Lung (tissue), 12 donors: Measurements from ENCODE around the gene SIGLEC1. TPM values are rescaled to one million over a fixed set of nuclear protein-coding genes. Genes with fewer than 3 reads are reported as not detected.
A peak's percentile ranks its signal among the peaks of the same experiment; 100 is the strongest.

Experiments
- ATAC-seq: fragments of 200-7000 bp; cut with Tn5 transposase; one replicate; pipeline ENCODE4 v1.9.1; 2020; ENCODE audit warnings: moderate number of reproducible peaks; ENCODE audit not compliant: insufficient read depth, low FRiP score
- DNase-seq, 3 donors: peaks; one replicate each; pipeline ENCODE4 v3.0.0-alpha.2; 2013 to 2017
- H3K27ac ChIP-seq, 2 donors: one replicate each; pipeline ENCODE4 v1.5.1; 2013; ENCODE audit warnings: mild to moderate bottlenecking in 2 of 2, moderate library complexity in 2 of 2, control low read depth in 1 of 2, inconsistent platforms in 1 of 2, low read depth in 1 of 2, low read length in 1 of 2
- H3K27me3 ChIP-seq, 3 donors: one replicate each; pipeline ENCODE4 v1.5.1; 2013; ENCODE audit warnings: low read length in 2 of 3; ENCODE audit not compliant: control insufficient read depth in 3 of 3, insufficient read depth in 3 of 3
- H3K36me3 ChIP-seq, 4 donors: one replicate each; pipeline ENCODE4 v1.5.1; 2013; ENCODE audit warnings: low read length in 4 of 4, mild to moderate bottlenecking in 1 of 4, moderate library complexity in 1 of 4; ENCODE audit not compliant: control insufficient read depth in 4 of 4, insufficient read depth in 4 of 4
- H3K4me1 ChIP-seq, 5 donors: one replicate each; pipeline ENCODE4 v1.5.1; 2013; ENCODE audit warnings: low read length in 5 of 5, mild to moderate bottlenecking in 2 of 5, moderate library complexity in 1 of 5; ENCODE audit not compliant: control insufficient read depth in 5 of 5, insufficient read depth in 5 of 5
- H3K4me3 ChIP-seq: one replicate; pipeline ENCODE4 v1.5.1; 2013; ENCODE audit warnings: mild to moderate bottlenecking, control low read depth, moderate library complexity
- H3K9ac ChIP-seq, 2 donors: one replicate each; pipeline ENCODE4 v1.5.1; 2013; ENCODE audit warnings: low read length in 2 of 2, control low read depth in 1 of 2; ENCODE audit not compliant: insufficient read depth in 1 of 2
- H3K9me3 ChIP-seq, 4 donors: one replicate each; pipeline ENCODE4 v1.5.1; 2013; ENCODE audit warnings: low read length in 3 of 4, mild to moderate bottlenecking in 1 of 4, moderate library complexity in 1 of 4; ENCODE audit not compliant: control insufficient read depth in 4 of 4, insufficient read depth in 3 of 4
- CTCF ChIP-seq: IDR thresholded peaks from 2 replicates; pipeline ENCODE4 v1.5.1; 2012; ENCODE audit warnings: mild to moderate bottlenecking; ENCODE audit errors: control extremely low read depth, extremely low read depth
- WGBS, 2 donors: extraction: QIAGEN DNeasy Blood & Tissue Kit; methylation state at CpG; one replicate each; pipeline ENCODE4 v1.1.7; 2013; 5-methylcytosine and 5-hydroxymethylcytosine counted together
- polyA plus RNA-seq, 2 donors: library from polyadenylated mRNA; stranded (reverse); fragments of 200-250 nt; gene quantifications; one replicate each; pipeline ENCODE4 v1.2.1, GENCODE V29; 2013
- total RNA-seq, 2 donors: library from RNA; depleted of rRNA in 1 of 2; stranded (reverse); fragments of >200 nt in 1 of 2; gene quantifications; one replicate each; pipeline ENCODE4 v1.2.1, GENCODE V29; 2014 to 2021
- donor health status: control.
- donor health status: control.
- donor health status: Bipolar disorder and iron deficiency.
- donor health status: healthy.
- donor health status: DM: yes; HTN: yes; CAD: no.

SIGLEC1 gene
- total and polyA plus RNA-seq, 4 donors, result 3.7 to 34.2 (median 18.7) TPM

GRCh38 chr20:3745686-3746173, 33.3 kb upstream of the SIGLEC1 start:
- Histone ChIP-seq H3K4me3 (no peak overlapping the region), H3K9ac (no peak overlapping the region), H3K9me3 (no peaks in the 10 kb centered on the region), H3K36me3 (peaks cover 0 to 11% (median 7%) of the 10 kb centered on the region in 4 donors), H3K27ac (no peak overlapping the region), H3K27me3 (peaks cover 0 to 15% (median 0%) of the 10 kb centered on the region in 3 donors), H3K4me1 (peaks cover 0 to 6% (median 0%) of the 10 kb centered on the region in 5 donors)
- DNase-seq, result no peak
- WGBS, 2 donors, result 75 to 77% methylated on average over 11 of the region's 11 CpGs
- ATAC-seq, result no peak
- TF ChIP-seq CTCF, result no peak

GRCh38 chr20:3744806-3745685, 32.6 kb upstream of the SIGLEC1 start:
- WGBS, 2 donors, result 41 to 44% methylated on average over 45 of the region's 45 CpGs
- TF ChIP-seq CTCF, result no peak
- Histone ChIP-seq H3K4me1 (peaks cover 0 to 12% (median 0%) of the 10 kb centered on the region in 5 donors), H3K36me3 (peaks cover 0 to 9% (median 5%) of the 10 kb centered on the region in 4 donors), H3K27ac (no peak overlapping the region), H3K9ac (no peak overlapping the region), H3K9me3 (no peaks in the 10 kb centered on the region), H3K4me3 (no peak overlapping the region), H3K27me3 (peaks cover 0 to 11% (median 0%) of the 10 kb centered on the region in 3 donors)
- ATAC-seq (peak; percentile 83), DNase-seq (peak in 1 of 3 donors; percentile 61)

GRCh38 chr20:3744037-3744436, 31.6 kb upstream of the SIGLEC1 start:
- 88% methylated on average over 1 of the region's 1 CpG for WGBS, 2 donors
- no peak for DNase-seq
- no peak overlapping the region for H3K27ac ChIP-seq

More at GRCh38 chr20:3744037-3744436, 31.6 kb upstream of the SIGLEC1 start:
- H3K27me3 ChIP-seq, result peaks cover 0 to 8% (median 0%) of the 10 kb centered on the region in 3 donors
- H3K4me3 ChIP-seq, result no peak overlapping the region
- no peaks in the 10 kb centered on the region for H3K9me3 ChIP-seq
- ATAC-seq, result no peak
- peaks cover 0 to 9% (median 6%) of the 10 kb centered on the region in 4 donors for H3K36me3 ChIP-seq
- H3K4me1 ChIP-seq, result peaks cover 0 to 12% (median 2%) of the 10 kb centered on the region in 5 donors
- no peak overlapping the region for H3K9ac ChIP-seq
- TF ChIP-seq CTCF, result no peak
